ENCODE measurements around the gene KRT78.
"Not testable (repeated sequence)": the region's sequence is repeated elsewhere in the genome, so short reads cannot be mapped to it uniquely, and the experiment has no call there.

The KRT78 gene

DNA sequence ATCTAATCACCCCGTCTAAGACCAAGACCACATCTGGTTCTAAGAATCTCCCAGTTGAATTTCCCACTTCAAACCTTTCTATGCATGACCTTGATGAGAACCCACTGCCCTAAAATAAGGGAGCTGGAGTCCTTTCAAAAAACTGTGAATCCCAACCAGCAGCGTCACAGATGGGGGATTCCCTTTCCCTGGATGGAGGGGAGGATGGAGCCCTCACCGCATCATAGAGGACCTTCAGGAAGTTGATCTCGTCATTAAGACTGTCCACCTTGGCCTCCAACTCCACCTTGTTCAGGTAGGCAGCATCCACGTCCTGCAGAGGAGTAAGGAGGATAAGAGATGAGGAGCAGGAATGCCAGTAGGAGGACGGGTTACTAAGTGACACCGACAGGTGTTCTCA, 39.6 kb downstream of the KRT78 start:
- no peak for DNase-seq

DNA sequence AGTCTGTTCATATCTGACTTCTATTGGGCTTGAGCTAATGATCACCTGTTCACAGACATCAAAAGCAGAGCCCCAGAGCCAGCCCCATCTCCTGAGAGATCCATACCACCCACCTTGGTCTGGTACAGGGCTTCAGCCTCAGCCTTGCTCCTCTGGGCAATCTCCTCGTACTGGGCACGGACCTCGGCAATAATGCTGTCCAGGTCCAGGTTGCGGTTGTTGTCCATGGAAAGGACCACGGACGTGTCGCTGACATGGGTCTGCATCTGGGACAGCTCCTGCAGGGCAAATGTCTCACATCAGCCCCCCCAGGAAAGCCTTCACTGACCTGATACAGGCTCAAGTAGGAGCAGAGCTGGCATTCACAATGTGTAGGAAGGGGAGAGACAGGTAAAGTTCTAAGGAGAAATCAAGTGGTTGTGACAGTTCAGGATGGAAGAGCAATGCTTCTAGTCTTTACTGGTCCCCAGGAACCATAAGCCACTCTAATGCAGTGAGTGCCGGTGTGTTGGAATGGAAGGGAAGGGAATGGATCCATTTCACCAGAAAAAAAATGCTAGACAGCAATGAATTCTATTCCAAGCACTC, 40.1 kb downstream of the KRT78 start:
- DNase-seq: no peak

DNA sequence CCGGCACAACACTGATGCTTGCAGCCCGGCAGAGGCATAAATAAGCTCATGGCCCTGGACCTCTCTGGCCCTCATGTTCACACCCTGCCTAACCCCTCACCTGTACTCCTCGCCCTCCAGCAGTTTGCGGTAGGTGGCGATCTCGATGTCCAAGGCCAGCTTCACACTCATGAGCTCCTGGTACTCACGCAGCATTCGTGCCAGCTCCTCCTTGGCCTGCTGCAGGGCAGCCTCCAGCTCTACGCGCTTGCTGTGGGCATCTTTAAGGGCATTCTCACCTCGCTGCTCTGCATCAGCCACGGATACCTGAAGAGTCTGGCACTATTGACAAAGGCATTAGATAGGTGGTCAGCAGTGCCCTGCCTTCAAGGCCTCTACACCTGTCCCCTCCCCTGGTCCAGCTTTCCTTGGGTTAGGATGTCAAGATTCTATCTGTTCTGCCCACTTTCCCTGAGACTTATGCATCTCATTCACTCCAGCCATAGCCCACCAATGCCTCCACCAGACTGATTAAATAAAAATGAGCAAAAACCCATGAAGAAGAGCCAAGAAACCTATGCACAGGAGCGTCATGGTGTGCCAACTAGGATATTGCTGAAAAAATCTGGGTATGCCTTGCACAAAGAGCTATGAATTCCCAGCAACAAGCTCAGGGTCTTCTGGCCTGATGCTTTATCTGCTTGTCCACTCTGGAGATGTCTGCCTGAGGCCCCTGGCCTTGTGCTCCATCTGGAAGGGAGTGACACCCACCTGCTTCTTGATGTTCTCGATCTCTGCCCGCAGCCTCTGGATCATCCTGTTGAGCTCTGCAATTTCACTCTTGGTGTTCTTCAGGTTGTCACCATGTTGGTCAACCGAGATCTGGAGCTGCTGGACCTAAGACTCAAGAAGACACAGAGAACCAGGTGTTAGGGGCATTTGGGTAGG, 41.0 kb downstream of the KRT78 start:
- DNase-seq: no peak

DNA sequence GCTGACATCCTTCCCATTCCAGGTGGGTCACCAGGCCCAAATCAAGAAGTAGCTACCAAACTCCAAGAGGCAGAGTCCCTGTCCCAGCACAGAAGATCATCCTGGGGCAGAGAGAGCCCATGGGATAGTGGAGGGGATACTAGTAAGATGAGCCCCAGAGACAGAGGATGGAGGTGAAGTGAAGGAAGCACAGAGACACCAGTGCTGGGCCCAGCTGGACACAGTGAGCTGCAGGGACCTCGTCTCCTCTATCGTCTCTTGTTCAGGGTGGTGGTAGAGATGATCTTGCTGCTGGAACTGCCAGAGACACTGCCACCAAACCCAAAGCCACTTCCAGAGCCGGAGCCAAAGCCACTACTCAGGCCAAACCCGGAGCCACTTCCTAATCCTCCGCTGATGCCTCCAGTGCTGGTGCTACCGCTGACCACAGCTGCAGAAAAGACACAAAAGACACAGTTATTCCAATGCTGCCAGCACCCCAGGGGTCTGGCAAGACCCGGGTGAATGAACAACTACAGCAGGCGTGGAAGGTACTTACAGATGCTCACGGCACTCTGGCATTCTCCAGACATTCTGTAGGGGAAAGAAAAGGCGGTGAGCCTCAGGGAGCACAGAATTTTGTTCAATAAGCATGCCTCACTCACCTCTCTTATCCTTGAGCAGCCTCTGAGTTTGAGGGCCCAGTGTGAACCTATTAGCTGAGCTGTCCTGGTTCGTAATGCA, 41.8 kb downstream of the KRT78 start:
- DNase-seq: no peak

DNA sequence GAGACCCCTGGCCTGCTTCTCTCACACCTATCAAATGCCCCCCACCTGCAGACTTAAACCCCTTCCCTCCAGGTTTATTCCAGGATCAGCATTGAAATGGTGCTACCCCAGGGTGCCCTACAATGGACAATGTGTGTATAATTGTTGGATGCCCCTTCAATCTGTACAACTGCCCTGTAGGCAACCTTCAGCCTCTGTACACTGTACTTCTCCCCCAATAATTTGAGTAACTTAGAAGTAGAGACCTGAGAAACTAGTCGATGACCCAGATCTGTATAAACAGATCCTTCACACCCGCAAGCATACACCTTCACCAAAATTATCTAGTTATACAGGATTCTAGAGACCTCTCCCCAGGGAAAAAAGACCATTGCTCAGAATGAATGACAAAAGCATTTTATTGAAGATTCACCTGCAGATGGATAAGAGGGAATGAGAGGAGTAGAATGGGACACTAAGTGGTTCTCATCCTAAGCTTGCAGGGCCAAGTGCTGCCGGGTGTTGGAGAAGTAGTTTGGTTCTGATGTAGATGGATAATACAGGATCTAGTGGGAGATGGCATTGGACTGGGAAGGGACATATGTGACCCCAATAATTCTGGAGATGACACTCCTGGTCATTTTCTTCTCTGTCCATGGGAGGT, 42.5 kb downstream of the KRT78 start:
- DNase-seq: no peak

DNA sequence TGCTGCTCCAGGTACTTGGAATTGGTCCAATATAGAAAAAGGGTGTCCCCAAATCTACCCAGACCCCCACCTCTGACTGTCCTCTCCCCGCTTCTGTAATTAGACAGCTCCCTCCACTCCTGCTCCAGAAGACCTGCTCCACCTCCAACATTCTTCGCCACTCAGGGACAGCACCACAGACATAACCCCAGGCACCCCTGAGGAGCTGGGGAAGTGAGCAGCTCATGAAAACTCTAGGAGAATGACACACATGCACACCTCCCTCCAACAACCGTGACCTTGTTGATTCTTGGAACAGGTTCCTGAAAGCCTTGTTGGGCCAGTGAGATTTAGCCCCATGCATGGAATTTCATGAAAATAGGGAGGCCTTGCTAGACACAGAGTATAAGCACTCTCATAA, 43.1 kb downstream of the KRT78 start:
- no peak for DNase-seq

DNA sequence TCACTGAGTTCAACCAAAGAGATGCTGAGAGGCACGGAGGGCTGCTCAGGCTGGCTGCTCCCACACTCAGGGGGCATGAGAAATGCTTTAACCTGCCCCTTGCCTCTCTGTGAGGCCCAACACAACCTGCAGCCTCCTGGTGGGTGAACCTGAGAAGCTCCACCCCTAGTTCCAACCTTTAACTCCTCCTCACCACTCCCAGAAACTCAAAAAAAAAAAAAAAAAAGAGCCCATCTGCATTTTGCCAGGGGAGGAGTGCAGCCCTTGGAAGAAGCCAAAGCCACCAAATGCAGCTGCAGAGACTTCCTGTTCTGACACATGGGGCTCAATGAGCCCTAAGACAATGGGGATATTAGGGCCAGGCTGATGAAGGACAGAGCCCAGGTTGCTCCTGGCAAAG, 43.8 kb downstream of the KRT78 start:
- no peak for DNase-seq

DNA sequence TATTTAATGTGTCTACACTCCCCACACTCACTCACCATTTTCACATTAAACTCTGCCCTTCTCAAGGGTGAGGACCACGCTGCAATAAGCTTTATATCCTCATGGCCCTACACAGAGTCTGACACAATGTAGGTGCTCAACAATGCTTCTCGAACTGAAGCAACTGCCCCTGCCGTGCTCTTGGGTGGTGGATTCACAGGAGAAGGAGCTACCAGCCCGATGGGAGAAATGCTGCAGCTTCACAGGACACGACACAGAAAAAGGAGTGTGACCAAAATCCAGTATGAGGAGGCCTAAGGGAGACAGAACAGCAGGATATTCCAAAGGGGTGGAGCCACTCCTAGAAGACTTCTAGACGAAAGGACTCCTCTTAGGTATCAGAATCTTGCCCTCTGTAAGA, 46.4 kb downstream of the KRT78 start:
- no peak for DNase-seq

DNA sequence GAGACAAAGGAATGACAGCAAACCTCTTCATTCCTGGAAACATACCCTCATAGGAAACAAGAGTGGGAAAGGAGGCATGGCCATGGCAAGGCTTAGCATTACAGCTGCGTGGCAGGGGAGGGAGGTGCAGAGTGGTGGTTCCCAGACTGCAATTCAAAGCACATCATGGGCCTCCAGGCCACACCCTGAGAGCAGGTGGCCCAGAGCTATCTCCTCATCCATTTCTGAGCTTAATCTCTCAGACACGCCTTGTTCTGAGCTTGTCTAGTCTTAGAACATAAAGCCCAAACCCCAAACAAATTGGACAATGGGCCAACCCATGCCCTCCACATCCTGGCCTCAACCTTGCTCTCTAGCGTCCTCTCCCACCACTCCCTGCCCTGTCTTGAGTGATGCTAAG, 47.0 kb downstream of the KRT78 start:
- no peak for DNase-seq

DNA sequence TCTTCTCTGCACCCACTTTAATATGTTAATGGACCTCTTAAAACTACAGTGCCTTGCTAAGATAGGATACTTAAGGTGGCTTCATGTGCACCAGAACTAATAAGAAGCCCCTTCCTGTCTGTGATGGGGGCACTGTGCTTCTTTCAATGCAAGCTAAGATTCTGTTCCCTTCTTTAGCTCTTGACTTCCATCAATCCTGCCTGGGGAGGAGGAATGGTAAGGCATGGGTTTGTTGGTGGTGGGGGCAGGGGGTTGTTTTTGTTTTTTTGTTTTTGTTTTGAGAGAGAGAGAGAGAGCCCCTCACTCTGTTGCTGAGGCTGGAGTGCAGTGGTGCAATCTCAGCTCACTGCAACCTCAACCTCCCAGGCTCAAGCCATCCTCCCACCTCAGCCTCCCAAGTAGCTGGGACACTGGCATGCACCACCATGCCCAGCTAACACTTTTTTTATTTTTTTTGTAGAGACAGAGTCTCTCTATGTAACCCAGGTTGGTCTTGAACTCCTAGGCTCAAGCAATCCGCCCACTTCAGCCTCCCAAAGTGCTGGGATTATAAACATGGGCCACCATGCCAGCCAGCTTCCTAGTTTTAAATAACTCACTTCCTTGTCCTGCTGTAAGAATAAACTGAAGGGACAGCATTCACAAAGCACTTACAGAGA, 48.4 kb downstream of the KRT78 start:
- no peak for DNase-seq

DNA sequence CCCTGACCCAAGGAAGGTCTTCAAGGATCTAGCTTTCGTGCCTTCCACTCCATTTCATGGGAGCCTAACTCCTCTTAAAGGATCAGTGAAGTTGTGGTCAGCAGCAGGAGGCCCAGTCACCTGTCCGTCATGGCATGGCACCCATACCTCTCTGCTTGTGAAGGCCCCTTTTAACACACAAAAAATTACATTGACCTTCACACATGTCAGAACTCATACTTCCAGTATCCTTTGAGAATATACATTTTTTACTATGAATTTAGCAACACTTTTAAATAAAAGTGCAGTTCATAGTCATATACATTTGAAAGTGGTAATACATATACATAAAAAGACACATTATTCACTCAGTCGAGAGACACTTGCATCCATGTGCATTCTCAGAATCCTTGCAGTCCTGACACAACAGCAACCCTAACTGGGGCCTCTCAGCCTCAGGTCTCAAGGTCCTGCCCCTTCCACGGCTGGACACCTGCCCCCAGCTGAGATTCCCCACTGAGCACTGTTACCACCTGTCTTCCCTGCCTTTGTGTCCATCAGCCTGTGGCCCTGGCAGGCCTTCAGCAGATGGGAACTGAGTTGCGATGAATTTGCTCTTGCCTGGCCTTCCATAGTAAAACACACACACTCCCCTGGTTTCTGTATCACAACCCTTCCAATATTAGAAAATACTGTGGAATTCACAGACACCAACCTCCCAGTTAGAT, 49.1 kb downstream of the KRT78 start:
- DNase-seq: no peak

DNA sequence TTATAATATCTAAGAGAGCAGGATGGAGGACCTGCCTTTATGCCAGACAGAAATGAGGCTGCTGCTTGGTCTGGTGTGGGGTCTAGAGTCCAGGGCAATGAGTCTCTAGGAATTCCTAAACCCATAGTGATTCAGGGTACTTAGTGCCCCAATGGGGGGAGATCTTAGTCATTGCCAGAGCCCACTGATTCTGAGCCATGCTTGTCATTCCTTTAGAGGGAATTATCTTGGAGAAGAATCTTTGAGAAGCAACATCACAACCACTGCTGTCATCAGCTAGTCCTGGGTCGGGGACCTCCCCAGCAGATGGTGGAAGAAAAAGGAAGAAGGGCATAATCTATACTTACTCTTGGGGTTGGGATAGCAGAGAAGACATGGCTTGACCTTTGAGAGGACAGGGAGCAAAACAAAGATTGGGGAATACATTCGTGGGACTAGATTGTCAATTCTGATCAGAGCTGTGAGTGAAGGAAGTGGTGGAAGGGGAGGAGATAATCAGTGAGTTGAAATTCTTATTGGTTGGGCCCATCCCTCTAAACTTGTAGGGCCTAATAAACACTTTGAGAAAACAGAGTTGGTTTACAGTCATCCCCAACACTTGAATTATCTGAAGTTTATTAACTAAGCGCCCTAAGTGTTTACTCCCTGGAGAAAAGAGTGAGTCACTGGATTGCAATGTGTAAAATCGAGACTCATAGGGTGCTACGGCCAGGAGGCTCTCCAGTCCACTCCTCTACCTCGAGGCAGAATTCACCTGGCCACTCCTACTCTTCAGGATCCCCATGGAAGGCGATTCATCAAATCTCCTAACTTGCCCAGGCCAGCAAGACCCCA, 49.9 kb downstream of the KRT78 start:
- no peak for DNase-seq

DNA sequence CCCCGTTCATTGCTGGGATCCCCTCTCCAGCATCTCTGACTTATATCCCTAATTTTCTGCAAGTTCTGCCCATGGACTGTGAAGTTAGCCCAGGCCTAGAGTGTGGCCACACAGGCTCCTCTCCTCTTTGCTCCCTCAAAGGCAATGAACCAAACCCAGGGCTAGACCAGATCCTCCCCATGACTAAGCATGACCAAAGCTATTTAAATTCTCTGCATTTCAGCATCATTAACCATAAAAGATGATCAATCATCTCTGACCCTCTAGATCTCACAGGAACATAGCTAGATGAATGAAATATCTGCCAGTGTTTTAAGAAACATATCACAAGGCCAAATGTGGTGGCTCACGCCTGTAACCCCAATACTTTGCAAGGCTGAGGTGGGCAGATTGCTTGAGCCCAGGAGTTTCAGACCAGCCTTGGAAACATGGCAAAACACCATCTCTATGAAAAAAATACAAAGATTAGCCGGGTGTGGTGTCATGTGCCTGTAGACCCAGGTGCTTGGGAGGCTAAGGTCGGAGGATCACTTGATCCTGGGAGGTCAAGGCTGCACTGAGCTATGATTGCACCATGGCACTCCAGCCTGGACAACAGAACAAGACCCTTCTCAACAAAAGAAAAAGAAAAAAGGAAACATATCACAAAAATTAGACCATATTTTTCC, 50.7 kb downstream of the KRT78 start:
- DNase-seq: no peak

DNA sequence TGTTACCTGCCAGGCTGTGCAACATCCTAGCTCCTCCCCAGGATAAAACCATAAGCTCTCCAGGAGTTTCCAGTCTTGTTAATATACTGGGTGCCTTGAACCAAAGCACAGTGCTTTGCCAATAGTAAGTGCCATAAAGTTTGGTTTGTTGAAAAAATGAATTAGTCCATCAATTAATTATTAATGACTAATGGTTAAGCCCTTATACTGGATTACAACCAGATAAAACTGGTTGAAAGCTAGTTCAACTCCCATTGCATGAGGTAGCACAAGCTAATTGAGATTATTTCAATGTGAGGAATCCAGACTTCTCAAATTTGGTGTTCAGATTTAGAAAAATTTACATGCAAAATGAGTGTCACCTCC, 51.3 kb downstream of the KRT78 start:
- DNase-seq: no peak

DNA sequence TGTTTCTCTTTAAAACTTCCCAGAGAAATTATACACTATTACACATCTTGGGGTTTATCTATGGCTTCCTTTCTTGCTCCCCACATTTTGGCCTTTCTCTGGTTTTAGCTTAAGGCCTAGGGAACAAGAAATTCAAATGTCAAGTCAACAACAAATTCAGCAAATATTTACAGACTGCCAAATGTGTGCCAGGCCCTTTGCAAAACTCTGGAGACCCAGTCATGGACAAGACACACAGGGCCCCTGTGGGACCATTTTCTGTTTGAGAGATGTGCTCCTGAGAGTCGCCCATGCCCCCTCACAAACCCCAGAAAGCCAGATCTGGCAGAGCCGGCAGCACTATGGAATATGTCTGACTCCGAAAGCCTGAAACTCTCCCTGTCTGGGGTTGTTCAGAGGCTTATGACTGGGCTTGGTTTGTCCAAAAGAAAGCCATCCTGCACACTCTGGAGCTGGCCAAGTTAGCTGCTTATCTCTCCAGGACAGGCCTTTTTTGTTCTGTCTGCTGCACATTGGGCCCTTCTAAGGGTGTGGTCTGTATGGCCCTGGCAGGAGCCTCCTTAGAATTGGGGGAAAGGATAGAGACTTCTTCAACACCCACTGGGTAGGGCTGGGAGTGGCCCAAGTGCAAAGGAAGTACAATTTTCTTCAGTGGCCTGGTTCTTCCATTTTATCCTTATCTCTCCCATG, 51.8 kb downstream of the KRT78 start:
- no peak for DNase-seq

DNA sequence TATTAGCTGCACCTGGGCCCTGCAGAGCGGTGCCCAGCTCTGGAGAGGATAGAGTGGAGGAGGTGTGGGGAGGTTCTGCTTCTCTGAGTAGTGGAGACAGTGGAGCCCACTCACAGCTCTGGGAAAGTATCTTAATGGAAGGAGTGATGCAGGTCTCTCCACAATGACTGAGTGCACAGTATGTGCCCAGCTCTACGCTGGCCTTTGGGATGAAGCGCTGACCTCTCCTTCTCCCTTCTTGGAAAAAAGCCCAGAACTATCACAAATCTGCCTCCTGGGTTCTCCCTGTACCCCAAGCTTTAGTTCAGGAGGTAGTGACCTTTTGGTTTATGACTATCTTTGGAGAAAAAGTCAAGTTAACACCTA, 52.4 kb downstream of the KRT78 start:
- DNase-seq: no peak

DNA sequence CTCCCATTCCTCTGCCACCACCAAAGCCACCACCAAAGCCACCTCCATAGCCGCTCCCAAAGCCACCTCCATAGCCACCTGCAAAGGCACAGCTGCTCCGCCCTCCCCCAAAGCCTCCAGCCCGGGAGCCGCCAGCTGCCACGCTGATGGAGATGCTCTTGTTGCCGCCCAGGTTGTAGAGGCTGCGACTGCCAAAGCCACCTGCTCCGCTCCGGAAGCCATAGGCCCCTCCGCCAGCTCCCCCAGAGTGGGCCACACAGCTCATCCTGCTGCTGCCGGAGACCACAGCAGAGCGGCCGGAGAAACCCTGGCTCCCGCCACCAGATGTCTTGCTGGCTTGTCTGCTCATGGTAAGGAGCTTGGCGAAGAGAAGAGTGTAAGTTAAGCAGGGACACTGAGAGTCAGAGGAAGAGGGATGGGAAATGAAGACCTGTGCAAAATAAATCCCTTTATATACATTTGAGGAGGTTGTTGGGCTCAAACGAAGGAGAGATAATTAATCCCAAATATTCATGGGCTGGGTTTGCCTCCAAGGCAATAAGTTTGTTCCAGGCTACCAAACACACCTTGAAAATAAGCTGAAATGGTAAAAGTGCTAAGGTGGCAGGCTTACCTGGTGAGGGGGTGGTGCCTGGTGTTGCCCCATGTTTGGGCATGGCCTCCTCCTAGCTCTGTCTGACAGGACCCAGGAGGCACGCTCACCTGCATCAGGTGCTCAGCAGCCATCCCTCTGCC, 52.9 kb downstream of the KRT78 start, which contains the start of gene KRT3:
Gene KRT3 (minus strand): TSS at position 424 of the 735 bp plus-strand sequence. CDS start 75 bp downstream, at position 349.
- no peak for DNase-seq

DNA sequence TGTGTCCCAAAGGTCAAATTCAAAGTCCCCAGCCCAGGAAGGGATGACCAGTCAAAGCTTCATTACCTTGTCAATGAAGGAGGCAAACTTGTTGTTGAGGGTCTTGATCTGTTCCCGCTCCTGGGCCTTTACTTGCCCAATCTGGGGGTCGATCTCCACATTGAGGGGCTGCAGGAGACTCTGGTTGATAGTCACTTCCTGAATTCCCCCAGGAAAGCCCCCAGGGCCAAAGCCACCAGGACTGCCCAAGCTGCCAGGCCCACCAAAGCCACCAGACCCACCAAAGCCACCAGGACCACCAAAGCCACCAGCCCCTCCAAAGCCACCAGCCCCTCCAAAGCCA, 53.5 kb downstream of the KRT78 start:
- not testable (repeated sequence) for DNase-seq

Measured in NCI-H2029 (cell line).